Peyer's patch (tissue), 4 donors: ENCODE data around the gene FKBP1A. TPM values are rescaled to one million over a fixed set of nuclear protein-coding genes. Genes with fewer than 3 reads are reported as not detected.
"Not testable (repeated sequence)": the region's sequence is repeated elsewhere in the genome, so short reads cannot be mapped to it uniquely, and the experiment has no call there.

Experiments used
- DNase-seq, 3 donors: peaks; one replicate each; pipeline ENCODE4 v3.0.0-alpha.2; 2017 to 2019
- H3K27ac ChIP-seq, 4 donors: fragments of 200-600 bp; sonication (generic); one replicate each; pipeline ENCODE4 v1.5.1; 2016 to 2019
- H3K27me3 ChIP-seq, 2 donors: fragments of 200-600 bp; sonication (generic); one replicate each; pipeline ENCODE4 v1.5.1; 2019
- H3K36me3 ChIP-seq, 3 donors: fragments of 200-600 bp; sonication (generic); one replicate each; pipeline ENCODE4 v1.5.1; 2016 to 2019
- H3K4me1 ChIP-seq, 4 donors: fragments of 200-600 bp; sonication (generic); one replicate each; pipeline ENCODE4 v1.5.1; 2016 to 2019
- H3K4me3 ChIP-seq, 4 donors: fragments of 200-600 bp; sonication (generic); 1 replicate in 3 of 4; 2 replicates in 1 of 4; pipeline ENCODE4 v1.5.1; 2016 to 2019; ENCODE audit warnings: mild to moderate bottlenecking in 1 of 4
- H3K9me3 ChIP-seq, 4 donors: fragments of 200-600 bp; sonication (generic); one replicate each; pipeline ENCODE4 v1.5.1; 2016 to 2019; ENCODE audit warnings: mild to moderate bottlenecking in 1 of 4
- POLR2A ChIP-seq, 2 donors: fragments of 450-650 bp; IDR thresholded peaks; one replicate each; pipeline ENCODE4 v1.5.1; 2017; ENCODE audit warnings: antibody characterized with exemption in 2 of 2, mild to moderate bottlenecking in 2 of 2, moderate library complexity in 2 of 2
- total RNA-seq, 4 donors: library from RNA; depleted of rRNA; stranded (reverse); fragments of >200 nt; gene quantifications; one replicate each; pipeline ENCODE4 v1.1.0, GENCODE V29; 2016
- TF ChIP-seq, protein P1 (sequence below), 6 experiments: fragments of 450-650 bp in 4 of 6; fragments of 200-600 bp in 2 of 6; sonication (generic) in 1 of 6; IDR thresholded peaks; one replicate each; pipeline ENCODE4 v1.5.1; 2017 to 2019; ENCODE audit warnings: antibody characterized with exemption in 6 of 6, mild to moderate bottlenecking in 3 of 6, moderate library complexity in 1 of 6

The FKBP1A gene
- total RNA-seq, 4 donors from 2014 or later, result 76.9 to 165 (median 98.5) TPM

GRCh38 chr20:1345030-1345755 is 47.7 kb downstream of the FKBP1A start:
- no peak for DNase-seq
- no peaks in the 10 kb centered on the region for H3K27me3 ChIP-seq
- no peak overlapping the region for H3K4me3 ChIP-seq
- no peak overlapping the region for H3K27ac ChIP-seq
- TF ChIP-seq POLR2A (IDR thresholded peaks at IDR 0.05), result no peak
- TF ChIP-seq, protein P1, sequence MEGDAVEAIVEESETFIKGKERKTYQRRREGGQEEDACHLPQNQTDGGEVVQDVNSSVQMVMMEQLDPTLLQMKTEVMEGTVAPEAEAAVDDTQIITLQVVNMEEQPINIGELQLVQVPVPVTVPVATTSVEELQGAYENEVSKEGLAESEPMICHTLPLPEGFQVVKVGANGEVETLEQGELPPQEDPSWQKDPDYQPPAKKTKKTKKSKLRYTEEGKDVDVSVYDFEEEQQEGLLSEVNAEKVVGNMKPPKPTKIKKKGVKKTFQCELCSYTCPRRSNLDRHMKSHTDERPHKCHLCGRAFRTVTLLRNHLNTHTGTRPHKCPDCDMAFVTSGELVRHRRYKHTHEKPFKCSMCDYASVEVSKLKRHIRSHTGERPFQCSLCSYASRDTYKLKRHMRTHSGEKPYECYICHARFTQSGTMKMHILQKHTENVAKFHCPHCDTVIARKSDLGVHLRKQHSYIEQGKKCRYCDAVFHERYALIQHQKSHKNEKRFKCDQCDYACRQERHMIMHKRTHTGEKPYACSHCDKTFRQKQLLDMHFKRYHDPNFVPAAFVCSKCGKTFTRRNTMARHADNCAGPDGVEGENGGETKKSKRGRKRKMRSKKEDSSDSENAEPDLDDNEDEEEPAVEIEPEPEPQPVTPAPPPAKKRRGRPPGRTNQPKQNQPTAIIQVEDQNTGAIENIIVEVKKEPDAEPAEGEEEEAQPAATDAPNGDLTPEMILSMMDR (IDR thresholded peaks at IDR 0.05), result no peak
- no peaks in the 10 kb centered on the region for H3K9me3 ChIP-seq
- H3K4me1 ChIP-seq, result no peaks in the 10 kb centered on the region
- H3K36me3 ChIP-seq, result no peaks in the 10 kb centered on the region

- not testable (repeated sequence) for H3K27ac ChIP-seq, H3K36me3 ChIP-seq, H3K4me3 ChIP-seq, H3K27me3 ChIP-seq, DNase-seq, H3K4me1 ChIP-seq, H3K9me3 ChIP-seq
Measured at GRCh38 chr20:1343446-1344124, 49.3 kb downstream of the FKBP1A start.

- Histone ChIP-seq H3K4me1 (peaks cover 0 to 9% (median 0%) of the 10 kb centered on the region in 4 donors), H3K36me3 (no peaks in the 10 kb centered on the region), H3K9me3 (no peaks in the 10 kb centered on the region), H3K27me3 (no peaks in the 10 kb centered on the region), H3K4me3 (no peak overlapping the region), H3K27ac (no peak overlapping the region)
- TF ChIP-seq, protein P1 (IDR thresholded peaks at IDR 0.05), result no peak
- no peak for TF ChIP-seq POLR2A (IDR thresholded peaks at IDR 0.05)
- DNase-seq, result no peak
Measured at GRCh38 chr20:1341561-1342265, 51.1 kb downstream of the FKBP1A start.

GRCh38 chr20:1338801-1339200 is 54.1 kb downstream of the FKBP1A start:
- Histone ChIP-seq H3K4me1 (peaks cover 0 to 11% (median 0%) of the 10 kb centered on the region in 4 donors), H3K4me3 (no peak overlapping the region), H3K27ac (no peak overlapping the region), H3K9me3 (no peaks in the 10 kb centered on the region), H3K36me3 (no peaks in the 10 kb centered on the region), H3K27me3 (no peaks in the 10 kb centered on the region)
- peak in 2 of 3 donors; percentile 4 to 34 for DNase-seq
- no peak for TF ChIP-seq POLR2A (IDR thresholded peaks at IDR 0.05)
- TF ChIP-seq, protein P1 (IDR thresholded peaks at IDR 0.05), result no peak

- no peaks in the 10 kb centered on the region for H3K36me3 ChIP-seq
- H3K27ac ChIP-seq, result peak overlapping the region in 2 of 4 donors; percentile 9 to 28
- no peaks in the 10 kb centered on the region for H3K27me3 ChIP-seq
- peaks cover 0 to 11% (median 0%) of the 10 kb centered on the region in 4 donors for H3K4me1 ChIP-seq
- H3K4me3 ChIP-seq, result no peak overlapping the region
- no peaks in the 10 kb centered on the region for H3K9me3 ChIP-seq
- peak in 1 of 3 donors; percentile 35 for DNase-seq
- no peak for TF ChIP-seq POLR2A (IDR thresholded peaks at IDR 0.05)
- TF ChIP-seq, protein P1 (IDR thresholded peaks at IDR 0.05), result no peak
Measured at GRCh38 chr20:1338096-1338495, 54.8 kb downstream of the FKBP1A start.

DNA sequence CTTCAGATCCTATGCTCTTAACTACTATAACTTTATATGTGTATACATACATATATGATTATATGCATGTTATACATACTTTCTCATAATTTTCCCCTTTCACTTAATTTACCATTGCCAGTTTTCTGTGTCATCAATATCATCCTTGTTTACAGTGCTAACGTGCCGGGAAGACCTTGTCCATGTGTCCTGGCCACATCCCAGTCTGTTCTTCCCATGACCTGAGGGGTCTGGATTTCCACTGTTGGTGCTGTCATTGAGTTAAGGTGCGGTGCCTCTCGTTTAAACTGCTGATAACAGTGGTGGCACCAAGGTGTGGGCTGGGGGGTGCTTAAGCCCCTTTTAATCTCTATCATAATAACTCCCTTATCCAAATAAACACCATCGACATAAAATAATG is 55.4 kb downstream of the FKBP1A start:
- peak overlapping the region in 2 of 4 donors; percentile 9 to 28 for H3K27ac ChIP-seq

More for the DNA sequence above, 55.4 kb downstream of the FKBP1A start:
- H3K27me3 ChIP-seq, result no peaks in the 10 kb centered on the region
- DNase-seq, result no peak
- no peak overlapping the region for H3K4me3 ChIP-seq
- TF ChIP-seq, protein P1 (IDR thresholded peaks at IDR 0.05), result no peak
- TF ChIP-seq POLR2A (IDR thresholded peaks at IDR 0.05), result no peak
- H3K36me3 ChIP-seq, result no peaks in the 10 kb centered on the region
- H3K4me1 ChIP-seq, result peaks cover 0 to 11% (median 0%) of the 10 kb centered on the region in 4 donors
- no peaks in the 10 kb centered on the region for H3K9me3 ChIP-seq
